Neural cell (in vitro differentiated cells): Measurements from ENCODE around the gene XRRA1. TPM values are rescaled to one million over a fixed set of nuclear protein-coding genes. Genes with fewer than 3 reads are reported as not detected.

Experiments
- H2AFZ ChIP-seq: fragments of 200-600, 300-800 bp; sonication (generic), shearing (Covaris generic); 2 replicates; pipeline ENCODE4 v1.6.0; 2014; ENCODE audit warnings: low read depth, mild to moderate bottlenecking, antibody characterized with exemption, low read length, moderate library complexity
- H3F3A ChIP-seq: fragments of 200-600 bp; shearing (Covaris generic); 2 replicates; pipeline ENCODE4 v1.6.1; 2016; ENCODE audit warnings: mild to moderate bottlenecking, moderate library complexity, mixed read lengths, antibody characterized with exemption, low read length; ENCODE audit not compliant: insufficient read depth, poor library complexity, severe bottlenecking
- H3K27ac ChIP-seq: fragments of 200-600, 300-800 bp; sonication (generic), shearing (Covaris generic); 2 replicates; pipeline ENCODE4 v1.5.1; 2014; ENCODE audit warnings: mild to moderate bottlenecking, low read length, moderate library complexity
- H3K27me3 ChIP-seq: fragments of 300-800, 200-600 bp; sonication (generic), shearing (Covaris generic); 2 replicates; pipeline ENCODE4 v1.6.0; 2014; ENCODE audit warnings: mild to moderate bottlenecking, low read depth, low read length, moderate library complexity; ENCODE audit not compliant: insufficient read depth
- H3K36me3 ChIP-seq: fragments of 300-800, 200-600 bp; sonication (generic), shearing (Covaris generic); 2 replicates; pipeline ENCODE4 v1.5.1; 2014; ENCODE audit warnings: mild to moderate bottlenecking, antibody characterized with exemption, low read length, moderate library complexity; ENCODE audit not compliant: insufficient read depth
- H3K4me2 ChIP-seq: fragments of 300-800, 200-600 bp; sonication (generic), shearing (Covaris generic); 2 replicates; pipeline ENCODE4 v1.6.0; 2014; ENCODE audit warnings: mild to moderate bottlenecking, low read length
- H3K4me3 ChIP-seq: fragments of 300-800, 200-600 bp; sonication (generic), shearing (Covaris generic); 2 replicates; pipeline ENCODE4 v1.5.1; 2014; ENCODE audit warnings: mild to moderate bottlenecking, low read length, moderate library complexity
- H3K79me2 ChIP-seq: fragments of 200-600 bp; shearing (Covaris generic); replicated peaks from 2 replicates; pipeline ENCODE4 v1.6.0; 2014; ENCODE audit warnings: mild to moderate bottlenecking, low read length, moderate library complexity; ENCODE audit not compliant: insufficient read depth
- H3K9ac ChIP-seq: fragments of 300-800, 200-600 bp; sonication (generic), shearing (Covaris generic); 2 replicates; pipeline ENCODE4 v1.6.1; 2016; ENCODE audit warnings: mild to moderate bottlenecking, low read length, mixed read lengths
- H3K9me2 ChIP-seq: fragments of 200-600 bp; shearing (Covaris generic); 2 replicates; pipeline ENCODE4 v1.6.1; 2016; ENCODE audit warnings: mild to moderate bottlenecking, low read length, mixed read lengths; ENCODE audit not compliant: insufficient read depth
- H3K9me3 ChIP-seq: fragments of 200-600, 300-800 bp; sonication (generic), shearing (Covaris generic); 2 replicates; pipeline ENCODE4 v1.6.1; 2016; ENCODE audit warnings: mild to moderate bottlenecking, mixed run types, low read length, moderate library complexity, mixed read lengths
- H4K20me1 ChIP-seq: fragments of 200-600 bp; shearing (Covaris generic); 2 replicates; pipeline ENCODE4 v1.6.1; 2016; ENCODE audit warnings: mild to moderate bottlenecking, mixed run types; ENCODE audit not compliant: insufficient read depth
- EP300 ChIP-seq: fragments of 450-650 bp; conservative IDR thresholded peaks from 2 replicates; pipeline ENCODE4 v1.6.1; 2014; ENCODE audit warnings: antibody characterized with exemption, mild to moderate bottlenecking, moderate library complexity; ENCODE audit not compliant: poor library complexity, severe bottlenecking
- EZH2 ChIP-seq: fragments of 200-600, 300-800 bp; shearing (Covaris generic), sonication (generic); IDR thresholded peaks from 2 replicates; pipeline ENCODE4 v1.6.1; 2014; ENCODE audit warnings: antibody characterized with exemption, low read length, borderline replicate concordance, mild to moderate bottlenecking; ENCODE audit not compliant: insufficient read depth, poor library complexity, severe bottlenecking
- MXI1 ChIP-seq: fragments of 450-650 bp; conservative IDR thresholded peaks from 2 replicates; pipeline ENCODE4 v1.6.1; 2014; ENCODE audit warnings: antibody characterized with exemption, mild to moderate bottlenecking; ENCODE audit not compliant: poor library complexity, severe bottlenecking
- POLR2AphosphoS5 ChIP-seq: IDR thresholded peaks from 2 replicates; pipeline ENCODE4 v1.6.1; 2012
- RAD21 ChIP-seq: fragments of 450-650 bp; conservative IDR thresholded peaks from 2 replicates; pipeline ENCODE4 v1.6.1; 2014; ENCODE audit warnings: antibody characterized with exemption, mild to moderate bottlenecking, moderate library complexity
- REST ChIP-seq: IDR thresholded peaks from 2 replicates; pipeline ENCODE4 v1.6.1; 2012; ENCODE audit warnings: borderline replicate concordance
- SMC3 ChIP-seq: fragments of 450-650 bp; conservative IDR thresholded peaks from 2 replicates; pipeline ENCODE4 v1.6.1; 2014; ENCODE audit warnings: antibody characterized with exemption, mild to moderate bottlenecking, moderate library complexity; ENCODE audit not compliant: poor library complexity
- TAF1 ChIP-seq: IDR thresholded peaks from 2 replicates; pipeline ENCODE4 v1.6.1; 2012; ENCODE audit warnings: low read depth
- polyA plus RNA-seq: library from polyadenylated mRNA; depleted of rRNA; stranded (reverse); fragments of >200 nt; gene quantifications from 2 replicates; pipeline ENCODE4 v1.2.3, GENCODE V29; 2014
- TF ChIP-seq, protein P1 (sequence below): fragments of 450-650 bp; IDR thresholded peaks from 2 replicates; pipeline ENCODE4 v1.5.1; 2014; ENCODE audit warnings: antibody characterized with exemption, mild to moderate bottlenecking, moderate library complexity; ENCODE audit not compliant: poor library complexity, severe bottlenecking

Gene XRRA1
- polyA plus RNA-seq, 1 donor from 2014 or later, result 2.7 TPM

DNA sequence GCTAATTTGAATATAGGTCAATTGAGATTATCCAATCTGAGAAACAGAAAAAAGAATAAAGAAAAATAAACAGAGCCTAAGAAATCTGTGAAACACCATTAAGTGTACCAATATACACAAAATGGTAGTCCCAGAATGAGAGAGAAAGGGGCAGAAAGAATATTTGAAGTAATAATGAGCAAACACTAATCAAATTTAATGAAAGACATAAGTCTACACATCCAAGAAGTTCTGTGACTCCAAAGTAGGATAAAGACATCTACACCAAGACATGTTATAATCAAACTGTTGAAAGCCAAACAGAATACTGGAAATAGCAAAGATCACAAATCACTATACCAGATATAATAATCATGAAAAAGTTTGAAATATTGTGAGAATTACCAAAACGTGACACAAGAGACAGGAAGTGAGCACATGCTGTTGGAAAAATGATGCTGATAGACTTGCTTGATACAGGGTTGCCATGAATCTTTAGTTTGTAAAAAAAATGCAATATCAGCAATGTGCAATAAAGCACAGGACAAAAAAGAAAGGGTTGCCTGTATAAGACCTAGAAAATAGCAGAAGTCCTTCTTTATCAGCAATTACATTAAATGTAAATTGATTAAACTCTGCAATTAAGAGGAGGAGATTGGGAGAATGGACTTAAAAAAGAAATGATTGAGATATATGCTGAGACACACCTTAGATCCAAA, 124.5 kb downstream of the XRRA1 start:
- Histone ChIP-seq H3K4me2 (no peak overlapping the region), H3K9ac (no peak overlapping the region), H3K4me3 (no peak overlapping the region), H4K20me1 (no peaks in the 10 kb centered on the region), H2AFZ (no peak overlapping the region), H3K9me3 (peaks cover 7% of the 10 kb centered on the region), H3K27ac (no peak overlapping the region), H3K27me3 (no peaks in the 10 kb centered on the region), H3K36me3 (no peaks in the 10 kb centered on the region), H3K9me2 (no peaks in the 10 kb centered on the region), H3F3A (no peaks in the 10 kb centered on the region), H3K79me2 (no peaks in the 10 kb centered on the region)
- TF ChIP-seq POLR2AphosphoS5 (no peak), RAD21 (no peak)

DNA sequence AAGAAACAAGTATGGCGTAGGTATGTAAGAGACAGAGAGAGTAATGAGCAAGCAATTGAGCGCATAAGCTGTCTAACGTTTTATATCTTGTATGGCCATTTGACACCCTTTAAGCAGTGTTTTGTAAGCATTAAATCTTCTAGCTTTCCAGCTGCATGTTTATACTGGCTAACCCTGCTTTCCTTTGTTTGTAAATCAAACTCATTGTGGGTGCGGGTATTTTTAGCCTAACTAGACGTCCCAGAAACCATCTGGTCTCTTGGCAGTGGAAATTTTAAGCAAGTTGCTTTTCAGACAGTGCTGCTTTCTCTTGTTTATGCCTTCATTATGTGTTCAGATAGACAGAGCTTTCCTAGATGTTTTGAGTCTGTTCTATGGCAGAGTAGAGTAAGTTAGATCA, 126.7 kb downstream of the XRRA1 start:
- H3F3A ChIP-seq, result no peaks in the 10 kb centered on the region
- H4K20me1 ChIP-seq, result no peaks in the 10 kb centered on the region
- H3K4me2 ChIP-seq, result no peak overlapping the region
- H3K27me3 ChIP-seq, result no peaks in the 10 kb centered on the region
- no peaks in the 10 kb centered on the region for H3K79me2 ChIP-seq
- no peaks in the 10 kb centered on the region for H3K9me2 ChIP-seq
- H3K9ac ChIP-seq, result no peak overlapping the region
- no peak for TF ChIP-seq RAD21
- TF ChIP-seq POLR2AphosphoS5, result no peak
- no peak for TF ChIP-seq EZH2
- TF ChIP-seq EP300, result no peak
- TF ChIP-seq REST, result no peak
- TF ChIP-seq TAF1, result no peak
- TF ChIP-seq, protein P1, sequence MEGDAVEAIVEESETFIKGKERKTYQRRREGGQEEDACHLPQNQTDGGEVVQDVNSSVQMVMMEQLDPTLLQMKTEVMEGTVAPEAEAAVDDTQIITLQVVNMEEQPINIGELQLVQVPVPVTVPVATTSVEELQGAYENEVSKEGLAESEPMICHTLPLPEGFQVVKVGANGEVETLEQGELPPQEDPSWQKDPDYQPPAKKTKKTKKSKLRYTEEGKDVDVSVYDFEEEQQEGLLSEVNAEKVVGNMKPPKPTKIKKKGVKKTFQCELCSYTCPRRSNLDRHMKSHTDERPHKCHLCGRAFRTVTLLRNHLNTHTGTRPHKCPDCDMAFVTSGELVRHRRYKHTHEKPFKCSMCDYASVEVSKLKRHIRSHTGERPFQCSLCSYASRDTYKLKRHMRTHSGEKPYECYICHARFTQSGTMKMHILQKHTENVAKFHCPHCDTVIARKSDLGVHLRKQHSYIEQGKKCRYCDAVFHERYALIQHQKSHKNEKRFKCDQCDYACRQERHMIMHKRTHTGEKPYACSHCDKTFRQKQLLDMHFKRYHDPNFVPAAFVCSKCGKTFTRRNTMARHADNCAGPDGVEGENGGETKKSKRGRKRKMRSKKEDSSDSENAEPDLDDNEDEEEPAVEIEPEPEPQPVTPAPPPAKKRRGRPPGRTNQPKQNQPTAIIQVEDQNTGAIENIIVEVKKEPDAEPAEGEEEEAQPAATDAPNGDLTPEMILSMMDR, result no peak
- no peak for TF ChIP-seq SMC3
- no peak for TF ChIP-seq MXI1
- H3K36me3 ChIP-seq, result peaks cover 4% of the 10 kb centered on the region
- H2AFZ ChIP-seq, result no peak overlapping the region
- H3K9me3 ChIP-seq, result peaks cover 7% of the 10 kb centered on the region
- H3K4me3 ChIP-seq, result no peak overlapping the region
- no peak overlapping the region for H3K27ac ChIP-seq
